ENCODE data around the gene NFATC2. TPM values are rescaled to one million over a fixed set of nuclear protein-coding genes. Genes with fewer than 3 reads are reported as not detected.

Gene NFATC2
- total and polyA plus RNA-seq, 2 of the 8 experiments (the other 6 are each of a cell fraction or from before 2014, with no cell fraction given): 0.27 to 0.91 TPM

- H2BK15ac ChIP-seq (ENCODE audit: low read length): no peak overlapping the region
- H4K5ac ChIP-seq (ENCODE audit: insufficient read length, low read depth, low read length): no peak overlapping the region
- H3K9me3 ChIP-seq (ENCODE audit: insufficient read depth in 2 of 2, low read depth in 1 of 2, low read length in 1 of 2): no peaks in the 10 kb centered on the region
- no peak overlapping the region for H3K4me2 ChIP-seq (ENCODE audit: insufficient read depth in 1 of 2, low read depth in 2 of 2, low read length in 2 of 2)
- H3K56ac ChIP-seq (replicated peaks; ENCODE audit: insufficient read length, low read depth, low read length): no peak overlapping the region
- H3K4ac ChIP-seq (replicated peaks; ENCODE audit: insufficient read length, low read depth, low read length): no peak overlapping the region
- H3K4me1 ChIP-seq (replicated peaks in 1 of 4; ENCODE audit: control insufficient read depth in 3 of 4, insufficient read depth in 4 of 4, low read length in 3 of 4): no peaks in the 10 kb centered on the region
- H2AK5ac ChIP-seq (ENCODE audit: low read depth, low read length): no peak overlapping the region
- H3K79me1 ChIP-seq (ENCODE audit: low read depth, low read length): no peaks in the 10 kb centered on the region
- CTCF ChIA-PET (ENCODE audit: partially characterized antibody): no interaction called here
- no peak for TF ChIP-seq MAFK (IDR thresholded peaks at IDR 0.05; ENCODE audit: low read depth, low read length)
- H4K8ac ChIP-seq (ENCODE audit: extremely low read depth, insufficient read depth, low read length): no peak overlapping the region
- no peak overlapping the region for H2BK120ac ChIP-seq (replicated peaks; ENCODE audit: low read depth, low read length)
- POLR2A ChIA-PET (ENCODE audit: partially characterized antibody): no interaction called here
- no peak overlapping the region for H4K91ac ChIP-seq (replicated peaks; ENCODE audit: insufficient read length, low read length)
- H3K14ac ChIP-seq (ENCODE audit: insufficient read length): no peak overlapping the region
- H3K18ac ChIP-seq (ENCODE audit: extremely low read depth, low read length): no peak overlapping the region
- H3K79me2 ChIP-seq (ENCODE audit: control insufficient read depth in 1 of 2, insufficient read depth in 2 of 2, low read length in 2 of 2): no peaks in the 10 kb centered on the region
- H3K36me3 ChIP-seq (ENCODE audit: control insufficient read depth in 2 of 4, insufficient read depth in 4 of 4, low read length in 3 of 4): no peaks in the 10 kb centered on the region
- H2AFZ ChIP-seq (ENCODE audit: low read length): no peak overlapping the region
- H2BK20ac ChIP-seq (ENCODE audit: low read length): no peak overlapping the region
- H2BK5ac ChIP-seq (ENCODE audit: low read depth, low read length): no peak overlapping the region
- DNase-seq (ENCODE audit: low read depth in 1 of 2, low spot score in 2 of 2) (no peak), FAIRE-seq (no peak)
- H3K27ac ChIP-seq (ENCODE audit: low read depth, low read length): no peak overlapping the region
- H4K20me1 ChIP-seq (replicated peaks in 1 of 2; ENCODE audit: control insufficient read depth in 1 of 2, insufficient read depth in 2 of 2, low read length in 2 of 2): no peaks in the 10 kb centered on the region
- no peak overlapping the region for H3K4me3 ChIP-seq (ENCODE audit: extremely low read depth in 1 of 4, insufficient read depth in 2 of 4, low read depth in 3 of 4, low read length in 4 of 4)
- H3K23ac ChIP-seq (ENCODE audit: insufficient read length): no peak overlapping the region
- 84% methylated on average over 4 of the region's 4 CpGs; no CpG with 5 or more reads in 1 of the 2 experiments for WGBS, 2 experiments (ENCODE audit: extremely low coverage in 1 of 2, insufficient coverage in 1 of 2, insufficient read length in 1 of 2, insufficient replicate concordance in 2 of 2, low coverage in 1 of 2, low lambda C conversion rate in 2 of 2, missing lambda C conversion rate in 1 of 2)
- H3K23me2 ChIP-seq (ENCODE audit: low read depth, low read length): peaks cover 2% of the 10 kb centered on the region; the same call in 1 of the 2 replicates
- H3K9ac ChIP-seq (replicated peaks in 1 of 4; ENCODE audit: extremely low read depth in 1 of 4, low read depth in 3 of 4, low read length in 3 of 4): 0 out of 7 replicates have a peak overlapping the region, but pooled peaks of 1 of the 4 experiments have one; percentile 3
- H2BK12ac ChIP-seq (ENCODE audit: low read depth, low read length): no peak overlapping the region
- no peaks in the 10 kb centered on the region; a peak in 1 of 7 replicates for H3K27me3 ChIP-seq (replicated peaks in 1 of 4; ENCODE audit: control insufficient read depth in 3 of 4, extremely low read depth in 1 of 4, insufficient read depth in 3 of 4, low read length in 3 of 4)
Observed at GRCh38 chr20:51535075-51535386, 7.5 kb downstream of the NFATC2 start.
